Psoas muscle (tissue), 8 donors: ENCODE data around the gene KCTD7. TPM values are rescaled to one million over a fixed set of nuclear protein-coding genes. Genes with fewer than 3 reads are reported as not detected.
"Not testable (repeated sequence)": the region's sequence is repeated elsewhere in the genome, so short reads cannot be mapped to it uniquely, and the experiment has no call there.

Experiments used
- ATAC-seq, 4 donors: fragments of 200-7000 bp; cut with Tn5 transposase; one replicate each; pipeline ENCODE4 v1.9.1; 2020; ENCODE audit warnings: moderate library complexity in 3 of 4, mild to moderate bottlenecking in 2 of 4
- DNase-seq, 2 donors: peaks; one replicate each; pipeline ENCODE4 v3.0.0-alpha.2; 2020
- H3K27ac ChIP-seq: fragments of 200-600 bp; one replicate; pipeline ENCODE4 v1.8.0; 2022
- H3K27me3 ChIP-seq, 3 donors: fragments of 200-600 bp in 1 of 3; one replicate each; pipeline versions ENCODE4 v1.6.1 to v1.8.0; 2013 to 2022; ENCODE audit warnings: low read length in 2 of 3, mild to moderate bottlenecking in 2 of 3, moderate library complexity in 1 of 3; ENCODE audit not compliant: insufficient read depth in 3 of 3
- H3K36me3 ChIP-seq, 2 donors: fragments of 200-600 bp in 1 of 2; one replicate each; pipeline versions ENCODE4 v1.6.1 to v1.8.0; 2013 to 2022; ENCODE audit warnings: low read depth in 1 of 2, mild to moderate bottlenecking in 1 of 2, moderate library complexity in 1 of 2; ENCODE audit not compliant: insufficient read depth in 1 of 2
- H3K4me1 ChIP-seq: fragments of 200-600 bp; one replicate; pipeline ENCODE4 v1.8.0; 2022
- H3K4me3 ChIP-seq: fragments of 200-600 bp; one replicate; pipeline ENCODE4 v1.8.0; 2022; ENCODE audit warnings: mild to moderate bottlenecking
- H3K9me3 ChIP-seq: fragments of 200-600 bp; one replicate; pipeline ENCODE4 v1.8.0; 2022
- WGBS, 3 donors: extraction: QIAGEN DNeasy Blood & Tissue Kit; methylation state at CpG; one replicate each; pipeline versions ENCODE4 v1.1.6 to v1.1.7; 2013; 5-methylcytosine and 5-hydroxymethylcytosine counted together
- intact Hi-C, 2 donors: fragments of 100-400 bp; cut with DNase I; formaldehyde crosslinking; loops; one replicate each; pipeline versions ENCODE4 v1.11.0 to v1.14.2; 2022
- polyA plus RNA-seq, 3 donors: library from polyadenylated mRNA; stranded (reverse); fragments of 200-250 nt; gene quantifications; one replicate each; pipeline ENCODE4 v1.2.3, GENCODE V29; 2013
- total RNA-seq, 4 donors: library from RNA; stranded (reverse); fragmentation: NEBNext Ultra II Directional in 2 of 4; extraction: Animal tissue kit (Norgen Biotek cat#: 25700) in 2 of 4; gene quantifications; one replicate each; pipeline versions ENCODE4 v1.2.1 to v1.2.4, GENCODE V29; 2021 to 2023
- TF ChIP-seq, protein P1 (sequence below): fragments of 200-600 bp; IDR thresholded peaks from one replicate; pipeline ENCODE4 v1.8.0; 2022; ENCODE audit warnings: antibody characterized with exemption
- donor health status: healthy with polysubstance abuse.
- donor health status: DM: no; HTN: no; CAD: no; lungs with moderate emphysema.
- donor health status: Bipolar disorder and iron deficiency.
- donor health status: healthy.
- donor health status: DM: yes; HTN: yes; CAD: no.
- donor health status: DM: no; HTN: no; CAD: no.
- donor health status: DM: no; HTN: no; CAD: no.
- donor health status: DM: yes; HTN: yes; CAD: no.

The KCTD7 gene
- total and polyA plus RNA-seq, 7 donors = 2.2 to 9.8 (median 4.0) TPM

DNA sequence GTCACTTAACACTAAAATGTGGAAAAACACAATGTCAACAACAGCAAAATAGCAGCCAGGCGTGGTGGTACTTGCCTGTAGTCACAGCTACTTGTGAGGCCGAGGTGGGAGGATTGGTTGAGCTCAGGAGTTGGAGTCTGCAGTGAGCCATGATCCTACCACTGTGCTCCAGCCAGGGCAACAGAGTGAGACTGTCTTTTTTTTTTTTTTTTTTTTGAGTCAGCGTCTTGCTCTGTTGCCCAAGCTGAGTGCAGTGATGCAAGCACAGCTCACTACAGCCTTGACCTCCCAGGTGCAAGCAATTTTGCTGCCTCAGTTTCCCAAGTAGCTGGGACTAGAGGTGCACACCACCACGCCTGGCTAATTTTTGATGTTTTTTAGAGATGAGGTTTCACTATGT is 6.1 kb downstream of the KCTD7 start:
- TF ChIP-seq, protein P1, sequence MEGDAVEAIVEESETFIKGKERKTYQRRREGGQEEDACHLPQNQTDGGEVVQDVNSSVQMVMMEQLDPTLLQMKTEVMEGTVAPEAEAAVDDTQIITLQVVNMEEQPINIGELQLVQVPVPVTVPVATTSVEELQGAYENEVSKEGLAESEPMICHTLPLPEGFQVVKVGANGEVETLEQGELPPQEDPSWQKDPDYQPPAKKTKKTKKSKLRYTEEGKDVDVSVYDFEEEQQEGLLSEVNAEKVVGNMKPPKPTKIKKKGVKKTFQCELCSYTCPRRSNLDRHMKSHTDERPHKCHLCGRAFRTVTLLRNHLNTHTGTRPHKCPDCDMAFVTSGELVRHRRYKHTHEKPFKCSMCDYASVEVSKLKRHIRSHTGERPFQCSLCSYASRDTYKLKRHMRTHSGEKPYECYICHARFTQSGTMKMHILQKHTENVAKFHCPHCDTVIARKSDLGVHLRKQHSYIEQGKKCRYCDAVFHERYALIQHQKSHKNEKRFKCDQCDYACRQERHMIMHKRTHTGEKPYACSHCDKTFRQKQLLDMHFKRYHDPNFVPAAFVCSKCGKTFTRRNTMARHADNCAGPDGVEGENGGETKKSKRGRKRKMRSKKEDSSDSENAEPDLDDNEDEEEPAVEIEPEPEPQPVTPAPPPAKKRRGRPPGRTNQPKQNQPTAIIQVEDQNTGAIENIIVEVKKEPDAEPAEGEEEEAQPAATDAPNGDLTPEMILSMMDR = no peak
- Histone ChIP-seq H3K27ac (no peak overlapping the region), H3K9me3 (no peaks in the 10 kb centered on the region), H3K36me3 (peaks cover 3 to 55% of the 10 kb centered on the region in 2 donors), H3K27me3 (no peaks in the 10 kb centered on the region), H3K4me3 (no peak overlapping the region), H3K4me1 (peaks cover 1% of the 10 kb centered on the region)
- ATAC-seq (no peak), DNase-seq (no peak)
- WGBS, 3 donors = 90 to 95% (median 94%) methylated on average over 4 of the region's 4 CpGs
- intact Hi-C loops = no loop called here

DNA sequence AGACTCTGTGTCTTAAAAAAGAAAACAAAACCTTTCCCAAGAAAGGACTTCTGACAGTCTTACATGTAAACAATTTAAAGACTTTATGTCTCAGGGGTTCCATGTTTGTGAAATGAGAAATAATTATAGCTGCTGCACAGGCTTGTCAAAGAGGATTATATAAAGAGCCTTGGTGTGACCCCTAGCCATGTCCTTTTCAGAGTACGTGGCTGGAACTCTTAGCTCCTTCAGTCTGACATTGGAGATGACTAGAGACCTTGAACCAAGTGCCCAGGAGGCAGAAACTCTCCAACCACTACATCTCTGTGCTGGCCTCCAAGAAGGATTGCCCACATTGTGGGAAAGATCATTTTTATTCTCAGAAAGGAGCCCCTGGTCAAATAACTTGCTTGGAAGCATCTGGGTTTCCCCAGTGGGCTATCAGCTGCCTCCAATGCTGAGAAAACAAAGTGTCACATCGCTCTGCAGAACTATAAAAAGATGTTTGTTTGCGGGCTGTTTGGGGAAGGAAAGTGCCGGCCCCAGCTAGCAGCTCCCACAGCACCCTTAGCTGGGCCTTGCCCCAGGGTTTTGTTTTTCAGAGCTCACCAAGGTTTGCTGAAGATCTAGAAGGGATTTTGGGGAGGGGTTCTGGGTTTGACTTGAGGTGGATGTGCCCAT is 6.8 kb downstream of the KCTD7 start:
- H3K9me3 ChIP-seq, ATAC-seq, H3K27ac ChIP-seq, intact Hi-C loops, DNase-seq, H3K4me1 ChIP-seq, H3K4me3 ChIP-seq, H3K27me3 ChIP-seq: not testable (repeated sequence)
- H3K36me3 ChIP-seq = peaks cover 3 to 61% of the 10 kb centered on the region in 2 donors
- WGBS, 3 donors = 67% methylated on average over 1 of the region's 4 CpGs; no CpG with 5 or more reads in 2 of the 3 donors

DNA sequence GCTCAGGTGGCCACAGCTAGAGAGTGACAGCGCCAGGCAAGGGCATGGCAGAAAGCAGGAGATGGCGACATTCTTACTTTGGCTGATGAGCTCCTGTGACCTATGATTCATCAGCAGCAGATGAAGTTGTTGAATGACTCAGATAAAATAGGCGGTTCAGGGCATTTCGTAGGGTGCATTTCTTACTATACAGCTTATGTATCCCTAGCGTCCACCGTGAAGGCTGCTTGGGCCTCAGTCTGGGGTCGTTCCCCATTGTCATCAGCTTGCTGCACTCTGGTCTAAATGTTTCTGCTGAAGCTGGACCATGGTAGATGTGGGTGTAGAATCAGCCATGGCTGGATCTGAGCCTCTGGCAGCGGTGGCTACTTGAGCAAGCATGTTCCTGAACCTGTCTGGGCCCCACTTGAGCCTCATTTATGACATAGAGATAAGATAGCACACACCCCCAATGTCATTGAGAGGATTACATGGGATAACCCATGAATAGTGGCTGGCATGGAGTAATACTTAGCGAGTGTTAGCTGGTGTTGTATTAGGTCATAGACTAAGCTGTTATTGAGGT is 7.4 kb downstream of the KCTD7 start:
- H3K4me3 ChIP-seq, H3K9me3 ChIP-seq, H3K4me1 ChIP-seq, DNase-seq, H3K27me3 ChIP-seq, H3K27ac ChIP-seq, intact Hi-C loops: not testable (repeated sequence)
- peak; percentile 64 to 82 (median 75) for ATAC-seq
- 85 to 89% (median 88%) methylated on average over 6 to 7 of the region's 9 CpGs for whole genome bisulfite sequencing, 3 donors
- peaks cover 6 to 67% of the 10 kb centered on the region in 2 donors for H3K36me3 ChIP-seq

DNA sequence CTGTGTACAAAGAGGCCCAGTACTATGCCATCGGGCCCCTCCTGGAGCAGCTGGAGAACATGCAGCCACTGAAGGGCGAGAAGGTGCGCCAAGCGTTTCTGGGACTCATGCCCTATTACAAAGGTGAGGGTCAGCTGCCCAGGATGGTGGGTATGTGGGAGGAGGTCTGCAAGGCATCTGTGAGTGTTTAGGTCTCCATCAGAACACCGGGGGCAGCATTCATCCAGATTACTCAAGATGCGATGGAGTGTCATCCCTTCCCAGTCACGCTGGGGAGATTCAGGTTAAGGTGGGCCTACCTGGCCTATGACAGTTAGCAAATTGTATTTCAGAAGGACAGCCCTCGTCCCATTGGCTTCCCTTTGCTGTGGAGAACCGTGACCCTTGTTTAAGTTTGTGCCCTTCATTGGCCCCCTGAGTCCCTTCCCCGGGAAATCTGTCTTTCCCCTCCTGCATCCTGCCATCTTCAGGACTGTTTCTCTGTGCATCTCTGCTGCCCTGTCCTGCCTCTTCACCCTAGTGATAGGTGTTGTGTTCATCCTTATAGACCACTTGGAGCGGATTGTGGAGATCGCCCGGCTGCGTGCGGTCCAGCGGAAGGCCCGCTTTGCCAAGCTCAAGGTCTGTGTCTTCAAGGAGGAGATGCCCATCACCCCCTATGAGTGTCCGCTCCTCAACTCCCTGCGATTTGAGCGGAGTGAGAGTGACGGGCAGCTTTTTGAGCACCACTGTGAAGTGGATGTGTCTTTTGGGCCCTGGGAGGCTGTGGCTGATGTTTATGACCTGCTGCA is 9.8 kb downstream of the KCTD7 start:
- no peaks in the 10 kb centered on the region for H3K9me3 ChIP-seq
- DNase-seq (no peak), ATAC-seq (no peak)
- peaks cover 14 to 86% of the 10 kb centered on the region in 2 donors for H3K36me3 ChIP-seq
- no peaks in the 10 kb centered on the region for H3K27me3 ChIP-seq
- H3K4me3 ChIP-seq = no peak overlapping the region
- TF ChIP-seq, protein P1 = no peak
- H3K27ac ChIP-seq = no peak overlapping the region
- WGBS, 3 donors = 91 to 92% (median 91%) methylated on average over 21 of the region's 21 CpGs
- intact Hi-C loops = no loop called here
- no peaks in the 10 kb centered on the region for H3K4me1 ChIP-seq

DNA sequence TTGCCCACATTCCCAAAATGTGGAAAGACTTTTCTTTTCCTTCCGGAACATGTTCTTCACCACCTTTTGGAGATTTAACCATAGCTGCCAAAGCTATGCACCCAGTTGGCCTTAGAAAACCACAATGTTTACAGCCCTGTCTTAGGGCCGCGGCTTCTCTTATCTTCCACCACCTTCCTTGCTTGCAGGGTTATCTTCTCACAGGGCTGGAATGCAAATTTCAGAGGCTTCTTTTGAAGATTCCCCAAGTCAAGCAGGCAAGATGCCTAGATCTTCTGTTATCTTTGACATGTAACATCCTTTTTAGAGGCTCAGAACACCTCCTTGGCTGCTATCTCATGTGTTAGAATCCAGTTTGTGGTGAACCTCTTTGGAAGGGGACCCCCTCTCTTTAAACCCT is 11.1 kb downstream of the KCTD7 start:
- TF ChIP-seq, protein P1 = no peak
- Histone ChIP-seq H3K36me3 (peaks cover 18 to 86% of the 10 kb centered on the region in 2 donors), H3K4me3 (no peak overlapping the region), H3K4me1 (no peaks in the 10 kb centered on the region), H3K27me3 (no peaks in the 10 kb centered on the region), H3K27ac (no peak overlapping the region), H3K9me3 (no peaks in the 10 kb centered on the region)
- ATAC-seq (no peak), DNase-seq (no peak)
- intact Hi-C loops = no loop called here
- 96 to 100% (median 99%) methylated on average over 3 of the region's 3 CpGs for WGBS, 3 donors
